HEK293 (cell line): ENCODE data around the gene PMM1.

ENCODE experiments used
- CTCF ChIA-PET: fragments of 350-600 bp; formaldehyde crosslinking; extraction: SDS; loops from one replicate; lab custom pipeline; 2021; ENCODE audit warnings: antibody characterized with exemption; lab: Yijun Ruan, JAX
- POLR2A ChIA-PET: fragments of 300-600 bp; formaldehyde crosslinking; extraction: SDS; loops from one replicate; lab custom pipeline; 2020; ENCODE audit warnings: antibody characterized with exemption, inconsistent platforms; lab: Yijun Ruan, JAX
- H3K27ac ChIP-seq: fragments of 200-500 bp; sonication (Bioruptor generic); 2 replicates; pipeline ENCODE4 v1.5.1; 2014; ENCODE audit warnings: low read depth, low read length, control low read depth, inconsistent platforms; ENCODE audit errors: extremely low read depth
- H3K36me3 ChIP-seq, 2 experiments: fragments of 200-500 bp in 1 of 2; sonication (Bioruptor generic) in 1 of 2; 1 replicate in 1 of 2; 2 replicates in 1 of 2; pipeline ENCODE4 v1.5.1; 2014 to 2017; ENCODE audit warnings: inconsistent platforms in 2 of 2, low read length in 2 of 2; ENCODE audit not compliant: control insufficient read depth in 2 of 2, insufficient read depth in 1 of 2
- H3K4me1 ChIP-seq: fragments of 200-500 bp; sonication (Bioruptor generic); 2 replicates; pipeline ENCODE4 v1.5.1; 2014; ENCODE audit warnings: mild to moderate bottlenecking, low read length, inconsistent platforms; ENCODE audit not compliant: control insufficient read depth, insufficient read depth
- H3K4me3 ChIP-seq: 2 replicates; pipeline ENCODE4 v1.5.1; 2011; ENCODE audit warnings: low read depth, mild to moderate bottlenecking, control low read depth, low read length, moderate library complexity
- H3K9me3 ChIP-seq: fragments of 200-500 bp; sonication (Bioruptor generic); 2 replicates; pipeline ENCODE4 v1.5.1; 2014; ENCODE audit warnings: low read depth, low read length, inconsistent platforms; ENCODE audit not compliant: control insufficient read depth, insufficient read depth
- BCL11A ChIP-seq: fragments of 450-650 bp; formaldehyde crosslinking; IDR thresholded peaks from 2 replicates; pipeline ENCODE4 v1.5.1; 2016; ENCODE audit warnings: low read depth, missing biosample characterization, missing genetic modification characterization
- KLF17 ChIP-seq: fragments of 450-650 bp; formaldehyde crosslinking; IDR thresholded peaks from 2 replicates; pipeline ENCODE4 v1.5.1; 2016; ENCODE audit warnings: missing biosample characterization, missing genetic modification characterization
- PRDM1 ChIP-seq: fragments of 450-650 bp; formaldehyde crosslinking; IDR thresholded peaks from 2 replicates; pipeline ENCODE4; 2016; ENCODE audit warnings: missing biosample characterization, missing genetic modification characterization
- PRDM10 ChIP-seq: fragments of 450-650 bp; formaldehyde crosslinking; IDR thresholded peaks from 2 replicates; pipeline ENCODE4 v1.5.1; 2016; ENCODE audit warnings: missing biosample characterization, missing genetic modification characterization
- SP2 ChIP-seq: fragments of 450-650 bp; formaldehyde crosslinking; IDR thresholded peaks from 2 replicates; pipeline ENCODE4 v1.5.1; 2016; ENCODE audit warnings: missing biosample characterization, missing genetic modification characterization
- TRIM28 ChIP-seq: IDR thresholded peaks from 2 replicates; pipeline ENCODE4 v1.6.1; 2011; ENCODE audit warnings: low read length, control low read depth, borderline replicate concordance
- ZBTB44 ChIP-seq: fragments of 450-650 bp; IDR thresholded peaks from 2 replicates; pipeline ENCODE4 v1.5.1; 2018; ENCODE audit warnings: missing biosample characterization, mild to moderate bottlenecking, missing genetic modification characterization
- ZBTB49 ChIP-seq: fragments of 450-650 bp; formaldehyde crosslinking; IDR thresholded peaks from 2 replicates; pipeline ENCODE4 v1.5.1; 2016; ENCODE audit warnings: missing biosample characterization, missing genetic modification characterization, low read depth
- ZFP41 ChIP-seq: fragments of 450-650 bp; formaldehyde crosslinking; IDR thresholded peaks from 2 replicates; pipeline ENCODE4 v1.5.1; 2016; ENCODE audit warnings: missing biosample characterization, missing genetic modification characterization, borderline replicate concordance
- ZNF132 ChIP-seq: fragments of 450-650 bp; formaldehyde crosslinking; IDR thresholded peaks from 2 replicates; pipeline ENCODE4 v1.5.1; 2017; ENCODE audit warnings: missing biosample characterization, missing genetic modification characterization, borderline replicate concordance
- ZNF140 ChIP-seq: fragments of 450-650 bp; formaldehyde crosslinking; IDR thresholded peaks from 2 replicates; pipeline ENCODE4 v1.5.1; 2016; ENCODE audit warnings: missing biosample characterization, missing genetic modification characterization
- ZNF157 ChIP-seq: fragments of 450-650 bp; formaldehyde crosslinking; IDR thresholded peaks from 2 replicates; pipeline ENCODE4 v1.5.1; 2016; ENCODE audit warnings: missing biosample characterization, missing genetic modification characterization
- ZNF211 ChIP-seq: fragments of 450-650 bp; formaldehyde crosslinking; IDR thresholded peaks from 2 replicates; pipeline ENCODE4 v1.5.1; 2016; ENCODE audit warnings: low read depth, missing biosample characterization, missing genetic modification characterization
- ZNF350 ChIP-seq: fragments of 450-650 bp; formaldehyde crosslinking; IDR thresholded peaks from 2 replicates; pipeline ENCODE4 v1.5.0; 2017; ENCODE audit warnings: missing biosample characterization, mild to moderate bottlenecking, missing genetic modification characterization
- ZNF501 ChIP-seq: fragments of 450-650 bp; formaldehyde crosslinking; IDR thresholded peaks from 2 replicates; pipeline ENCODE4 v1.5.1; 2016; ENCODE audit warnings: missing biosample characterization, missing genetic modification characterization
- ZNF544 ChIP-seq: fragments of 450-650 bp; formaldehyde crosslinking; IDR thresholded peaks from 2 replicates; pipeline ENCODE4 v1.5.0; 2017; ENCODE audit warnings: missing biosample characterization, missing genetic modification characterization
- ZNF645 ChIP-seq: fragments of 450-650 bp; formaldehyde crosslinking; IDR thresholded peaks from 2 replicates; pipeline ENCODE4; 2016; ENCODE audit warnings: missing biosample characterization, missing genetic modification characterization
- ZNF654 ChIP-seq: fragments of 450-650 bp; formaldehyde crosslinking; IDR thresholded peaks from 2 replicates; pipeline ENCODE4 v1.5.1; 2016; ENCODE audit warnings: low read depth, missing biosample characterization, missing genetic modification characterization
- ZNF776 ChIP-seq: fragments of 450-650 bp; formaldehyde crosslinking; IDR thresholded peaks from 2 replicates; pipeline ENCODE4 v1.5.0; 2017; ENCODE audit warnings: missing biosample characterization, missing genetic modification characterization, borderline replicate concordance
- ZNF837 ChIP-seq: fragments of 450-650 bp; formaldehyde crosslinking; IDR thresholded peaks from 2 replicates; pipeline ENCODE4 v1.5.1; 2016; ENCODE audit warnings: missing biosample characterization, missing genetic modification characterization
- ZNF843 ChIP-seq: fragments of 450-650 bp; formaldehyde crosslinking; IDR thresholded peaks from 2 replicates; pipeline ENCODE4 v1.5.1; 2016; ENCODE audit warnings: missing biosample characterization, missing genetic modification characterization
- ZSCAN23 ChIP-seq: fragments of 450-650 bp; formaldehyde crosslinking; IDR thresholded peaks from 2 replicates; pipeline ENCODE4 v1.5.1; 2016; ENCODE audit warnings: missing biosample characterization, missing genetic modification characterization

PMM1 gene

GRCh38 chr22:41598081-41598480 is 8.4 kb upstream of the PMM1 start (continued):
- TF ChIP-seq ZBTB49 (no peak), ZNF544 (tag by site-specific recombination) (no peak), SP2 (tag by site-specific recombination) (no peak), ZNF837 (tag by site-specific recombination) (no peak), TRIM28 (no peak), ZFP41 (tag by site-specific recombination) (no peak), KLF17 (no peak), ZBTB44 (no peak), ZNF350 (tag by site-specific recombination) (no peak)

- Histone ChIP-seq H3K27ac (peak overlapping the region; percentile 37; the same call in 1 of the 2 replicates), H3K36me3 (peaks cover 9 to 42% of the 10 kb centered on the region in 2 experiments), H3K4me3 (no peak overlapping the region), H3K4me1 (no peaks in the 10 kb centered on the region; the same call in 1 of the 2 replicates)
- no peak for TF ChIP-seq ZNF501
- TF ChIP-seq ZNF350 (tag by site-specific recombination): no peak
- no peak for TF ChIP-seq ZNF157
- no peak for TF ChIP-seq ZNF140 (tag by site-specific recombination)
- TF ChIP-seq ZNF132 (tag by site-specific recombination): no peak
- TF ChIP-seq ZNF776 (tag by site-specific recombination): no peak
- no peak for TF ChIP-seq TRIM28
- TF ChIP-seq ZNF843 (tag by site-specific recombination): no peak
- no peak for TF ChIP-seq BCL11A (tag by site-specific recombination)
- TF ChIP-seq, all 188 proteins: peak for 0
- ChIA-PET CTCF (interaction anchor here (0.6 to 3.6 kb wide), 44 partner anchors 8 to 626 kb away, joined by 3 to 36 read pairs (median 4); partner anchors contain the start of genes DESI1, PMM1, POLR3H and XRCC6), POLR2A (interaction anchor here (0.8 to 3.4 kb wide), 3 partner anchors 8 to 149 kb away, joined by 4 to 12 read pairs (median 7); partner anchors contain the start of genes DESI1, PMM1 and XRCC6)
- H3K9me3 ChIP-seq: no peaks in the 10 kb centered on the region
Measured at GRCh38 chr22:41597635-41597953, 8.0 kb upstream of the PMM1 start.

GRCh38 chr22:41596776-41597634 is 7.4 kb upstream of the PMM1 start:
- Histone ChIP-seq H3K27ac (peak overlapping the region; percentile 37; the same call in 1 of the 2 replicates), H3K4me3 (no peak overlapping the region), H3K4me1 (no peaks in the 10 kb centered on the region; the same call in 1 of the 2 replicates), H3K36me3 (peaks cover 6 to 36% of the 10 kb centered on the region in 2 experiments), H3K9me3 (no peaks in the 10 kb centered on the region)
- POLR2A ChIA-PET: interaction anchor here (0.7 to 3.4 kb wide), 4 partner anchors 24 to 193 kb away, joined by 3 to 12 read pairs (median 3); partner anchors contain the start of genes DESI1 and XRCC6
- CTCF ChIA-PET: interaction anchor here (0.6 to 3.6 kb wide), 48 partner anchors 8 to 897 kb away, joined by 3 to 36 read pairs (median 4); partner anchors contain the start of genes DESI1, PMM1, POLR3H and XRCC6
- TF ChIP-seq PRDM10 (tag by site-specific recombination): no peak
- no peak for TF ChIP-seq ZNF211 (tag by site-specific recombination)
- no peak for TF ChIP-seq ZNF140 (tag by site-specific recombination)
- TF ChIP-seq ZNF654 (tag by site-specific recombination): peak; percentile 54
- TF ChIP-seq PRDM1: peak; percentile 12; the same call in 1 of the 2 replicates
- TF ChIP-seq ZNF645: no peak
- TF ChIP-seq ZSCAN23 (tag by site-specific recombination): no peak
